NCI-H510A (cell line): ENCODE data around the gene SLC22A1.

ENCODE experiments used
- DNase-seq: peaks from one replicate; lab custom pipeline; 2025; lab: John Stamatoyannopoulos, UW

SLC22A1 gene

DNA sequence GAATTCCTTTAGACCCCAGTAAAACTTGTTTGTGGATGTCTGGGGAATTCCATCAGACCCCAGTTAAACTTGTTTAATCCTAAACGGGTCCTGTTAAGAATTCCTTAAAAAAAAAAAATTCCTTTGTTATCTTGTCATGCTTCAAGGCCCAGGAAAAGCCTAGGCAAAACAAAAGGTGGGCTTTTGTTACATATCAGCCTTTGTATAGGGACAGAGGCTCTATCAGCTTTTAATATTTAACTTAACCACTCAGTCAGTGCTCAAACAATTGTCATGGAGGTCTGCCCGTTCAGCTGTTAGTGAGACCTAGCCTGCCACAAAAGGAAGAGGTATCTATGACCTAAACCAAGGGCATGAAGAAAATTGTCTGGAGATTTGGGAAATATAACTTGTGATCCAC lies 53.1 kb downstream of the SLC22A1 start:
- no peak for DNase-seq

DNA sequence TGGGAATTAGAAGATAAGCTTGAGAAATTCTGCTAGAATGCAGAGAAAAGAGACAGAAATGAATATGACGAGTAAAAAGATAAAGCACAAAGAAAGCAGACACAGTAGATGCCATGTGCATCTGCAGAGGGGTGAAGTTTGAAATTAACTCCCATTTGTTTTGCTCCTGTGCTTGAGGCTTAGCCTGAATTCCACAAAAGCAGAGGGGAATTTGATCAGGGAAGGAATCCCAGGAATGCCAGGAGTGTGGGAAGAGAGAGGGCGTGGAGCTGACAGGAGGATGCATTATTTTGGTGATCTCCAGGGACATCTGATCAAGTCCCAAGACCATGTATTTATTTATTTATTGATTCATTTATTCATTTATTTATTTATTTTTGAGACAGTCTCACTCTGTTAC lies 55.6 kb downstream of the SLC22A1 start:
- no peak for DNase-seq

DNA sequence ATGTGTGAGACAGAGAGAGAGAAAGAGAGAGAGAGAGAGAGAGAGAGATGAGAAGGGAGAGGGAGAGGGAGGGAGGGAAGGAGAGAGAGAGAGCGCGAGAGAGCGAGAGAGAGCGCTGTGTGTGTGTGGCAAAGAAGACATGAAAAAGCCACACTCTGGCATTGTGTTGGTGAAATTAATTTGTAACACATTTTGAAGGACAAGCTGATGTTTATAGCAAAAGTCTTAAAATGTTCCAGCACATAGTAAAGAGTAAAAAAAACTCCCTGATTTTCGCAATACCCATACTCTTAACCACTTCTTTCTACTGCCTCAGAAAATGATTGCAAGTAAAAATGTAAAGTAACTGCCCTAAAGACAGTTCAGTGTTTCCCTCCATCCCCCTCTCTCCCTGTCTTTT lies 56.7 kb downstream of the SLC22A1 start:
- no peak for DNase-seq

DNA sequence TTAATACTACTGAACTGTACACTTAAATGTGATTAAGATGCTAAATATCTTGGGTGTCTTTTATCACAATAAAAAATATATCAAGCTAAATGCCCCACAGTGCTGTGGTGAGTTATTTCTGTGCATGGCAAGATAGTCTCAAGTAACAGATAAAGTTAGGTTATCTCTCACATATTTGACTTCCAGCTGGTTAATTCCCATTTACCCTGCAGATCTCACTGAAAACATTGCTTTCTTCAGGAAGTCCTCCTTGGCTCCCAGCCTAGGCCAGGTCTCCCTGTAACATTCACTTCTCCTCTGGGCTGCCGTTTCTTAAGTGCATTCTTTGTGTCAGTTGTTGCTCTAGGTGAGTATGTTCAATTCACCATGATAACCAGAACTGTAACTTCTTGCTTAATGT lies 59.1 kb downstream of the SLC22A1 start:
- no peak for DNase-seq

DNA sequence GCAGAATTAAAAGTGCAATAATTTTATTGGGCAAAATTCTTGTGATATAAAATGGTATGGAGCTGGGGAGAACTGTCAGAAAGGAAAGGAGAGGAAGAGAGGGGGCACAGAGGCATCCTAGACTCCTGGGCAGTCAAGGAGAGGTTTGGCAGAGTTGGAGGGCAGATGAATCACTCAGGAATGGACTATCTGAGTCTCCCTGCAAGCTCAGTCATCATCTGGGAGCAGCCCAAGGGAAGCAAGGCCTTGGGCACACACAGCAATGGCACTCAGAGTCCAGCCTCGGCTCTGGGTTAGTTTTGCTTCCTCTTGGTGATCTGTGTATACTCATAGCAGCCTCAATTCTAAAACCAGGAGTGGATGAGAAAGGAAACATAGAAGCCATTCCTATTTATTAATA lies 67.2 kb downstream of the SLC22A1 start:
- DNase-seq, result no peak

DNA sequence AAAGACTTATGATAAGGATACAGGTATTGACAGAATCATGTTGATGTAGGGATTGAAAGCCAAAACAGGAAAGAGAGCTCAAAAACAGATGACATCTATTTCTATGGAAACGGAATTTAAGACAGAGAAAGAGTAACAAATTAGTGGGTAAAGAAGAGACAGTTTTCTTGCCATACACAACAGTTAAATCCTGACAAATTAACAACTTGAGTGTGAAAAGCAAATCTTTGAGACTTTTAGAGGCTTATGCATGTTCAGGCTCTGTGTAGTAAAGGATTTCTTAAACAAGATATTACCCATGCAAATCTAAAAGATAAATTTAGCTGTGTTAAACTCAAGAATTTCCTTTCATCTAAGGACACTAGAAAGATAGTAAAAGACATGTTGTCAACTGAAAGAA lies 68.5 kb downstream of the SLC22A1 start:
- DNase-seq, result no peak

DNA sequence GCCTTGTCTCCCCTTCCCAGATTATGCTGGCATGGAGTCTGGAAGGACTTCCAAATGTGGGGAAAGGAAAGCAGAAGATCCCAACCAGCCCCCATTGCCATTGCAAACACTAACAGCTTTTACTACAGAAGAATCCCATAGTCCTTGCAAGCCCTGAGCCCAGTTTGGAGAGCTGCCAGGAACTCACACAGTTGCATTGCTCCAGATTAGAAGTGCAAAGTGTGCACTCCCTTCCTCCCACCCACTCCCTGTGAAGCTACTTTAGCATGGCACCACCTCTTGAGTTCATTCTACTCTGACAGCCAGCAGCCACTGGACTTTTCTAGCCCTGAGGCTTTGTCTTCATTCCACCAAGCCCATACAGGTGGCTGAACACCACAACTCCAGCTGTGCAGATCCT lies 69.4 kb downstream of the SLC22A1 start:
- DNase-seq, result no peak

DNA sequence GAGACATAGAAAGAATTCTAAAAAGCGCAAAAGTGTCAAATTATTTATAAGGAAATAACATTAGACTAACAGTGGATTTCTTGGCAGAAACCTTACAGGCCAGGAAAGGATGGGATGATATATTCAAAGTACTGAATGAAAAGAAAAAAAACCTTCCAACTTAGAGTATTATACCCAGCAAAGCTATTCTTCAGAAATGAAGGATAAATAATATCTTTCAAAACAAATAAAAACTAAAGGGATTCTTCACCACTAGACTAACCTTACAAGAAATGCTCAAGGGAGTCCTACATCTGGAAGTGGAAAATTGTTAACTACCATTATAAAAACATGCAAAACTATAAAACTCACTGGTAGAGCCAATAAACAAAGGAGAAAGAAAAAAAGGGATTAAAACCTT lies 71.2 kb downstream of the SLC22A1 start:
- DNase-seq, result no peak

DNA sequence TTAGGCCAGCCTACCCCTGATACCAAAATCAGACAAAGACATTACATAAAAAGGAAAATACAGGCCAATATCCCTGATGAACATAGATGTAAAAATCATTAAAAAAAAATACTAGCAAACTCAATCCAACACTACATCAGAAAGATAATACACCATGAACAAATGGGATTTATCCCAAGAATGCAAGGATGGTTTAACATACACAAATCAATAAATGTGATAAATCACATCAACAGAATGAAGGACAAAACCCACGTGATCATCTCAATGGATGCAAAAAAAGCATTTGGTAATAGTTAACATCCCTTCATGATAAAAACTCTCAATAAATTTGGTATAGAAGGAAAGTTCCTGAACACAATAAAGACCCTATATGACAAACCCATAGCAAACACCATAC lies 73.2 kb downstream of the SLC22A1 start:
- DNase-seq, result no peak

DNA sequence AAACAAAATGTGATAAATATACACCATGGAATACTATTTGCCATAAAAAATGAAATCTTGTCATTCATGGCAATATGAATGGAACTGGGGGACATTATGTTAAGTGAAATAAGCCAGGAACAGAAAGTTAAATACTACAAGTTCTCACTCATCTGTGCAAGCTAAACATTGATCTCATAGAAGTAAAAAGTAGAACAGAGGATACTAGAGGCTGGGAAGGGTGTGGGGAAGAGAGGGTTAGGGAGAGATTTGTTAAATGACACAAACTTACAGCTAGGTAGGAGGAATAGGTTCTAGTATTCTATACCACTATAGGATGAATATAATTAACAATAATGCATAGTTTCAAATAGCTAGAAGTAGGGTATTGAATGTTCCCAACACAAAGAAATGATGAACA lies 76.0 kb downstream of the SLC22A1 start:
- no peak for DNase-seq

DNA sequence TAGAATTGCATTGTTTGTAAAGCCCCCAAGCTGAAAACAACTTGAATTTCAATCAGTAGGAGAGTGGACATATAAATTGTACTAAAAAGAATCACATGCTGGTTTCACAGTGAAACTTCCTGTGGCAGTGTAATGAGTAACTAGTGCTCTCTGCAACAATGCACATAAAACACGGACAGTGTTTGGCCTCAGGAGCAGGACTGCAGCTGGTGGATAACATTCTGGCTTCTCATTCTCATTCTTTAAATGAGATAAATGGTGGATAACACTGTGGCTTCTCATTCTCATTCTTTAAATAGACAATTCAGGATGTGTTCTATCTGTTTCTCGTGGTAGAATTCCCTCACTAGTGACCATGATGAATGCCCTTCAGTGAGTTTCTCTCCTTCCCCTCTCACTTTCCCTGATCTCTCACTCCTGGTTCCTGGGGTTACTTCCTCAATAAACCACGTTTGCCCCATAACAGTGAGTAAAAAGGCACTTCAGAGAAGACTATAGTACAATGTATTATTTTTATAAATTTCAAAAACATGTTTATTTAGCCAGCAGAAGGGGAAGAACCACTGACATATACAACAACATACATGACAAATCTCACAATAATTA lies 77.1 kb downstream of the SLC22A1 start:
- no peak for DNase-seq

DNA sequence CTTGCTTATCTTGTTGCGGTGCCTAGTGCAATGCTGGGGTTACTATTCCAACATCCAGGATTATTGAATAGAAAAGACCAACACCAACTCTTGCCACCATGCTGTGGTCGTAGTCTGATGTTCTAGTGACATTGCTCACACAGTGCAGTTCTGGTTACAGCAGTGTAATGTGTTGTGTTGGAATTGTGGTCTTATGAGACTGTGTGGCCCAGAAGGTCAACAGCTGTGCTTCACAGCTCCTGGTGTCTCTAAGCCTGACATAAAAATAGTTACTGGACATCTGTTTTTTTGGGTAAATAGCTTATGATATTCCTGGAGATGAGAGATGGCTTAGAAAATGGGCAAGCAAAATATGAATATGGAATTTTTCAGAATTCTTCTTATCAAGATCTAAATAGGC lies 79.4 kb downstream of the SLC22A1 start:
- no peak for DNase-seq

DNA sequence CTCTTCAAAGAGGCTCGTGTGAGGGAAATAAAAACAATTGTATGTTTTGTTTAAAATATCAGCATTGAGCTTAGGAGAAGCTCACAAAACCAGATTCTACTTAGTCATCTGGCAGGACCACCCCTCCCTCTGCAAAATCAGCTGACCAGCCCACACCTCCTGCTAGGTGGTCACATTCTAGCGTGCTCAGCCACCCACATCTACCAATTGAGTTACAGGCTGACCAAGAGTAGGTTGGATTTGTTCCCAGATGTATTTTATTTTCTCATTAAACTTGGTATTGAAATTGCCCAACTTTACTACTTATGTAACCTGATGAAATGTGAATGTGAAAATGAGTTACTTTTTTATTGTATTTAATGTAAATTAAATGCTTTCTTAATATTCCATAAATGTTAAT lies 80.8 kb downstream of the SLC22A1 start:
- no peak for DNase-seq

DNA sequence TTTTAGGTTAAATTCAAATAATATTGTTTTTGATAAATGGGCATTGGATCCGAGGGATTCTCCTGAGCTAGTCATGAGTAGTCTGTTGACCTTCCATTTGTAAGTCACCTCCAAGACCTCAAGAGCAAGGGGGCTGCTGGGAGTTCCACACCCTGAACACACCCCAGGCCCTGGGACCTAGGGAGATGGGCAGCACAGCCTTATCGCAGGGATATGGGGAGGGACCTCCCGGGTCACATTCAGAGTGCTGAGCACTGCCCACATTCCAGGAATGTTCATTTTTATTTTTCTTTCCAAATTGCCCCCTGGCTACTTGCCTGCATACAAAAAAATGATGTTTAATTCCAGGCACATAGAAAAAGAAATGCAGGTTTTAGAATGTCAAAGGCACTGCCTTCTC lies 81.5 kb downstream of the SLC22A1 start:
- DNase-seq, result no peak

DNA sequence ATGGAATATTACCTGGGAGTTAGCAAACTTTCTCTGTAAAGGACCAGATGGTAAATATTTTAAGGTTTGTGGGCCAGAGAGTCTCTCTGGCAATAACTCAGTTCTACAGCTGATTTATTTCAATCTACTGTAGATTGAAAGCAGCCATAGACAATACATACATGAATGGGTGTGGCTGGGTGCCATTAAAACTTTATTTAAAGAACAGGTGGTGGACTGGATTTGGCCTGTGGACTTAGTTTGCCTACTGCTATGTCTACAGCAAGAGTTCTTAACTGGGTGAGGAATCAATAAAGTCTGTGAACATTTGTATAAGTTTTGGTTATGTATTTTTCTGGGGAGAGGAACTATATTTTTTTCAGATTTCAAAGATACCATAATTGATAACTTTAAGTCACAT lies 81.9 kb downstream of the SLC22A1 start:
- no peak for DNase-seq

DNA sequence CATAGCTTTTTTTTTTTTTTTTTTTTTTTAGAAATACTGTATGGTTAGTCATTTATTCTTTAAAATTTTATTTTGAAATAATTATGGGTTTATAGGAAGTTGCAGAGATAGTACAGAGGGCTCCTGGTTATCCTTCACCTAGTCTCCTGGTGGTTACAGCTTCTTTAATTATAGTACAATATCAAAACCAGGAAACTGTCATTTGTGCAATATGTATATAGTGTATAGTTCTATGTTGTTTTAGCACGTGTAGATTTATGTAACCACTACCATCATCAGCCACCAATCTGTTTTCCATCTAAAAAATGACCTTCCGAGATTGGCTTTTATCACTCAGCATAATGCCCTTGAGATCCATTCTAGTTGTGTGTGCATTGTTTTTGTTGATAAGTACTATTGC lies 82.3 kb downstream of the SLC22A1 start:
- no peak for DNase-seq

DNA sequence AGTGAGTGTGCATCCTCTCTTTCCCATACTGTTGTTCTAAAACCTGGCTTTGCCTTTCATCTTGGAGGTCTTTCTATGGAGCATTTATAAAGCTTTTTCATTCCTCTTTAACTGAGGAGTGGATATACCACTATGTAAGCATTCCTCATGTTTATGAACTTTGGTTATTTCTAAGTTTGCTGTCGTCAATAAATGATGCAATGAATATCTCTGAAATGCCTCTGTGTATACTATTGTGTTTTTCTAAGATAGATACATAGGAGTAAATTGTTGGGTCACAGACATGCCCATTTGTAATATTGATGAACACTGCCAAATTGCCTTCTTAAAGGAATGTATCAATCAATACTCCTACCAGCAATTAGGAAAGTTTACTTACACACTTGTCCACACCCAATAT lies 83.1 kb downstream of the SLC22A1 start:
- no peak for DNase-seq

DNA sequence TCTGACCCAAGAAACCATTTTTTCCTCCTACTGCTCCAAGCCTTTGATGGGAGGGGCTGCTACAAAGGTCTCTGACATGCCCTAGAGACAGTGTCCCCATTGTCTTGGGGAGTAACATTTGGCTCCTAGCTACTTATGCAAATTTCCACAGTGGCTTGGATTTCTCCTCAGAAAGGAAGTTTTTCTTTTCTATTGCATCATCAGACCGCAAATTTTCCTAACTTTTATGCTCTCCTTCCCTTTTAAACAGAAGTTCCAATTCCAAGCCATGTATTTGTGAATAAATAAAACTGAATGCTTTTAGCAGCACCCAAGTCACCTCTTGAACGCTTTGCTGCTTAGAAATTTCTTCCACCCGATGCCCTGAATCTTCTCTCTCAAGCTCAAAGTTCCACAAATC lies 86.0 kb downstream of the SLC22A1 start:
- no peak for DNase-seq
